Liver (tissue), 9 donors: ENCODE data around the gene MOB4. TPM values are rescaled to one million over a fixed set of nuclear protein-coding genes. Genes with fewer than 3 reads are reported as not detected.

Experiments used
- DNase-seq: peaks from one replicate; pipeline ENCODE4 v3.0.0-alpha.2; 2017; ENCODE audit warnings: low spot score
- H3K27ac ChIP-seq, 2 donors: one replicate each; pipeline ENCODE4 v1.7.0; 2013; ENCODE audit warnings: inconsistent platforms in 2 of 2, low read length in 2 of 2, control low read depth in 1 of 2, low read depth in 1 of 2, mild to moderate bottlenecking in 1 of 2
- H3K27me3 ChIP-seq, 4 donors: one replicate each; pipeline versions ENCODE4 v1.6.1 to v1.7.0; 2013; ENCODE audit warnings: low read length in 3 of 4, inconsistent platforms in 1 of 4, mild to moderate bottlenecking in 1 of 4, moderate library complexity in 1 of 4; ENCODE audit not compliant: control insufficient read depth in 4 of 4, insufficient read depth in 4 of 4
- H3K36me3 ChIP-seq, 4 donors: one replicate each; pipeline versions ENCODE4 v1.6.1 to v1.7.0; 2013; ENCODE audit warnings: low read length in 3 of 4, mild to moderate bottlenecking in 3 of 4, low read depth in 1 of 4, moderate library complexity in 1 of 4; ENCODE audit not compliant: control insufficient read depth in 4 of 4, insufficient read depth in 3 of 4
- H3K4me1 ChIP-seq, 4 donors: one replicate each; pipeline versions ENCODE4 v1.6.1 to v1.7.0; 2013; ENCODE audit warnings: low read length in 3 of 4, mild to moderate bottlenecking in 3 of 4, moderate library complexity in 1 of 4; ENCODE audit not compliant: control insufficient read depth in 4 of 4, insufficient read depth in 4 of 4
- H3K4me3 ChIP-seq, 3 donors: one replicate each; pipeline versions ENCODE4 v1.6.1 to v1.7.0; 2013; ENCODE audit warnings: low read length in 3 of 3, control low read depth in 1 of 3, low read depth in 1 of 3, mild to moderate bottlenecking in 1 of 3
- H3K9ac ChIP-seq, 2 donors: one replicate each; pipeline ENCODE4 v1.7.0; 2013; ENCODE audit warnings: low read length in 2 of 2, mild to moderate bottlenecking in 2 of 2, moderate library complexity in 2 of 2, control low read depth in 1 of 2, low read depth in 1 of 2
- H3K9me3 ChIP-seq, 4 donors: one replicate each; pipeline versions ENCODE4 v1.6.1 to v1.7.0; 2013; ENCODE audit warnings: low read length in 3 of 4; ENCODE audit not compliant: control insufficient read depth in 4 of 4
- EGR1 ChIP-seq, 2 donors: IDR thresholded peaks; 2 replicates each; pipeline ENCODE4 v1.6.1; 2016 to 2018; ENCODE audit warnings: antibody characterized with exemption in 2 of 2, low read depth in 2 of 2
- FOXA1 ChIP-seq: IDR thresholded peaks from 2 replicates; pipeline ENCODE4 v1.6.1; 2016; ENCODE audit warnings: antibody characterized with exemption
- FOXA2 ChIP-seq: IDR thresholded peaks from 2 replicates; pipeline ENCODE4 v1.6.1; 2016; ENCODE audit warnings: antibody characterized with exemption
- GABPA ChIP-seq, 2 donors: IDR thresholded peaks in 1 of 2; conservative IDR thresholded peaks in 1 of 2; 2 replicates each; pipeline ENCODE4 v1.6.1; 2016; ENCODE audit warnings: antibody characterized with exemption in 2 of 2, mild to moderate bottlenecking in 1 of 2, moderate library complexity in 1 of 2
- HNF4A ChIP-seq, 2 donors: conservative IDR thresholded peaks; 2 replicates each; pipeline ENCODE4 v1.6.1; 2016; ENCODE audit warnings: antibody characterized with exemption in 2 of 2, mild to moderate bottlenecking in 2 of 2
- JUND ChIP-seq, 2 donors: IDR thresholded peaks; 2 replicates each; pipeline ENCODE4 v1.6.1; 2016; ENCODE audit warnings: antibody characterized with exemption in 2 of 2
- MAX ChIP-seq: IDR thresholded peaks from 2 replicates; pipeline ENCODE4 v1.6.1; 2016; ENCODE audit warnings: antibody characterized with exemption
- RAD21 ChIP-seq, 2 donors: IDR thresholded peaks; 2 replicates each; pipeline ENCODE4 v1.6.1; 2016; ENCODE audit warnings: antibody characterized with exemption in 2 of 2, mild to moderate bottlenecking in 2 of 2
- REST ChIP-seq: IDR thresholded peaks from 2 replicates; pipeline ENCODE4 v1.6.1; 2016; ENCODE audit warnings: antibody characterized with exemption, mild to moderate bottlenecking
- RXRA ChIP-seq, 2 donors: IDR thresholded peaks; 2 replicates each; pipeline ENCODE4 v1.6.1; 2017 to 2018; ENCODE audit warnings: antibody characterized with exemption in 2 of 2, mild to moderate bottlenecking in 1 of 2
- SP1 ChIP-seq: IDR thresholded peaks from 2 replicates; pipeline ENCODE4 v1.6.1; 2018; ENCODE audit warnings: antibody characterized with exemption, mild to moderate bottlenecking
- TAF1 ChIP-seq: conservative IDR thresholded peaks from 2 replicates; pipeline ENCODE4 v1.6.1; 2016; ENCODE audit warnings: antibody characterized with exemption, mild to moderate bottlenecking
- YY1 ChIP-seq: IDR thresholded peaks from 2 replicates; pipeline ENCODE4 v1.6.1; 2016; ENCODE audit warnings: antibody characterized with exemption, mild to moderate bottlenecking
- WGBS: extraction: QIAGEN DNeasy Blood & Tissue Kit; methylation state at CpG from one replicate; pipeline ENCODE4 v1.1.7; 2013; 5-methylcytosine and 5-hydroxymethylcytosine counted together
- polyA plus RNA-seq, 2 donors: library from polyadenylated mRNA; stranded (reverse) in 1 of 2; unstranded in 1 of 2; fragments of 200-250 nt in 1 of 2; fragments of >200 nt in 1 of 2; fragmentation: Nextera tagmentation in 1 of 2; extraction: Ambion mirVana in 1 of 2; gene quantifications; one replicate each; pipeline versions ENCODE4 v1.2.1 to v1.2.3, GENCODE V29; 2013 to 2015
- total RNA-seq, 2 donors: library from RNA; depleted of rRNA; stranded (reverse); fragments of >200 nt; gene quantifications; one replicate each; pipeline ENCODE4 v1.2.3, GENCODE V29; 2014
- TF ChIP-seq, protein P1 (sequence below): IDR thresholded peaks from 2 replicates; pipeline ENCODE4 v1.6.1; 2016; ENCODE audit warnings: antibody characterized with exemption
- TF ChIP-seq, protein P2 (sequence below): fragments of 150-350 bp; IDR thresholded peaks from 2 replicates; pipeline ENCODE4 v1.5.1; 2017; ENCODE audit warnings: improper control_type of control experiment, low read depth, low read length; ENCODE audit not compliant: missing input control
- TF ChIP-seq, protein P3 (sequence below): IDR thresholded peaks from 2 replicates; pipeline ENCODE4 v1.6.1; 2016; ENCODE audit warnings: antibody characterized with exemption
- donor health status: healthy.
- donor health status: healthy.
- donor health status: healthy.
- donor health status: healthy.
- donor health status: healthy.

Gene MOB4
- total and polyA plus RNA-seq, 4 donors: 7.6 to 17.5 (median 12.5) TPM

GRCh38 chr2:197596766-197597165, 80.9 kb downstream of the MOB4 start:
- no peaks in the 10 kb centered on the region for H3K36me3 ChIP-seq
- no peak overlapping the region for H3K9ac ChIP-seq
- TF ChIP-seq SP1 (no peak), HNF4A (conservative IDR thresholded peaks at IDR 0.05) (no peak), REST (no peak), YY1 (no peak), JUND (IDR thresholded peaks at IDR 0.05) (no peak), FOXA1 (no peak), TAF1 (no peak), RAD21 (IDR thresholded peaks at IDR 0.05) (no peak)
- TF ChIP-seq, protein P1, sequence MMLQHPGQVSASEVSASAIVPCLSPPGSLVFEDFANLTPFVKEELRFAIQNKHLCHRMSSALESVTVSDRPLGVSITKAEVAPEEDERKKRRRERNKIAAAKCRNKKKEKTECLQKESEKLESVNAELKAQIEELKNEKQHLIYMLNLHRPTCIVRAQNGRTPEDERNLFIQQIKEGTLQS: no peak
- TF ChIP-seq, protein P2, sequence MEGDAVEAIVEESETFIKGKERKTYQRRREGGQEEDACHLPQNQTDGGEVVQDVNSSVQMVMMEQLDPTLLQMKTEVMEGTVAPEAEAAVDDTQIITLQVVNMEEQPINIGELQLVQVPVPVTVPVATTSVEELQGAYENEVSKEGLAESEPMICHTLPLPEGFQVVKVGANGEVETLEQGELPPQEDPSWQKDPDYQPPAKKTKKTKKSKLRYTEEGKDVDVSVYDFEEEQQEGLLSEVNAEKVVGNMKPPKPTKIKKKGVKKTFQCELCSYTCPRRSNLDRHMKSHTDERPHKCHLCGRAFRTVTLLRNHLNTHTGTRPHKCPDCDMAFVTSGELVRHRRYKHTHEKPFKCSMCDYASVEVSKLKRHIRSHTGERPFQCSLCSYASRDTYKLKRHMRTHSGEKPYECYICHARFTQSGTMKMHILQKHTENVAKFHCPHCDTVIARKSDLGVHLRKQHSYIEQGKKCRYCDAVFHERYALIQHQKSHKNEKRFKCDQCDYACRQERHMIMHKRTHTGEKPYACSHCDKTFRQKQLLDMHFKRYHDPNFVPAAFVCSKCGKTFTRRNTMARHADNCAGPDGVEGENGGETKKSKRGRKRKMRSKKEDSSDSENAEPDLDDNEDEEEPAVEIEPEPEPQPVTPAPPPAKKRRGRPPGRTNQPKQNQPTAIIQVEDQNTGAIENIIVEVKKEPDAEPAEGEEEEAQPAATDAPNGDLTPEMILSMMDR: no peak
- TF ChIP-seq, protein P3, sequence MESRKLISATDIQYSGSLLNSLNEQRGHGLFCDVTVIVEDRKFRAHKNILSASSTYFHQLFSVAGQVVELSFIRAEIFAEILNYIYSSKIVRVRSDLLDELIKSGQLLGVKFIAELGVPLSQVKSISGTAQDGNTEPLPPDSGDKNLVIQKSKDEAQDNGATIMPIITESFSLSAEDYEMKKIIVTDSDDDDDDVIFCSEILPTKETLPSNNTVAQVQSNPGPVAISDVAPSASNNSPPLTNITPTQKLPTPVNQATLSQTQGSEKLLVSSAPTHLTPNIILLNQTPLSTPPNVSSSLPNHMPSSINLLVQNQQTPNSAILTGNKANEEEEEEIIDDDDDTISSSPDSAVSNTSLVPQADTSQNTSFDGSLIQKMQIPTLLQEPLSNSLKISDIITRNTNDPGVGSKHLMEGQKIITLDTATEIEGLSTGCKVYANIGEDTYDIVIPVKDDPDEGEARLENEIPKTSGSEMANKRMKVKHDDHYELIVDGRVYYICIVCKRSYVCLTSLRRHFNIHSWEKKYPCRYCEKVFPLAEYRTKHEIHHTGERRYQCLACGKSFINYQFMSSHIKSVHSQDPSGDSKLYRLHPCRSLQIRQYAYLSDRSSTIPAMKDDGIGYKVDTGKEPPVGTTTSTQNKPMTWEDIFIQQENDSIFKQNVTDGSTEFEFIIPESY: no peak
- no peak overlapping the region for H3K4me3 ChIP-seq
- DNase-seq: no peak
- H3K4me1 ChIP-seq: no peaks in the 10 kb centered on the region
- 66% methylated on average over 1 of the region's 1 CpG for WGBS
- no peak overlapping the region for H3K27ac ChIP-seq
- H3K9me3 ChIP-seq: no peaks in the 10 kb centered on the region
- no peaks in the 10 kb centered on the region for H3K27me3 ChIP-seq

GRCh38 chr2:197597166-197597565, 81.3 kb downstream of the MOB4 start:
- no peaks in the 10 kb centered on the region for H3K27me3 ChIP-seq
- H3K4me1 ChIP-seq: no peaks in the 10 kb centered on the region
- H3K27ac ChIP-seq: no peak overlapping the region
- H3K4me3 ChIP-seq: no peak overlapping the region
- H3K36me3 ChIP-seq: no peaks in the 10 kb centered on the region
- no peaks in the 10 kb centered on the region for H3K9me3 ChIP-seq
- no peak for DNase-seq
- H3K9ac ChIP-seq: no peak overlapping the region
- 94% methylated on average over 4 of the region's 4 CpGs for WGBS
- TF ChIP-seq HNF4A (conservative IDR thresholded peaks at IDR 0.05) (no peak), RAD21 (IDR thresholded peaks at IDR 0.05) (no peak), YY1 (no peak), RXRA (IDR thresholded peaks at IDR 0.05) (no peak), REST (no peak), TAF1 (no peak), MAX (no peak), GABPA (IDR thresholded peaks at IDR 0.05 in 1 of 2, conservative IDR thresholded peaks at IDR 0.05 in 1 of 2) (no peak), FOXA2 (no peak), EGR1 (IDR thresholded peaks at IDR 0.05; ENCODE audit: low read depth in 2 of 2) (no peak)
- TF ChIP-seq, protein P2: no peak
